Activated effector memory CD4-positive, alpha-beta T cell treated with Interleukin-2 at 50 U/mL for 16 hours (primary cell): ENCODE results near the gene TNFSF12.

Source experiments
- DNase-seq: peaks from one replicate; pipeline ENCODE4 v3.0.0-alpha.2; 2020

TNFSF12 gene

GRCh38 chr17:7572338-7572587 lies 23.4 kb downstream of the TNFSF12 start:
- no peak for DNase-seq

DNA sequence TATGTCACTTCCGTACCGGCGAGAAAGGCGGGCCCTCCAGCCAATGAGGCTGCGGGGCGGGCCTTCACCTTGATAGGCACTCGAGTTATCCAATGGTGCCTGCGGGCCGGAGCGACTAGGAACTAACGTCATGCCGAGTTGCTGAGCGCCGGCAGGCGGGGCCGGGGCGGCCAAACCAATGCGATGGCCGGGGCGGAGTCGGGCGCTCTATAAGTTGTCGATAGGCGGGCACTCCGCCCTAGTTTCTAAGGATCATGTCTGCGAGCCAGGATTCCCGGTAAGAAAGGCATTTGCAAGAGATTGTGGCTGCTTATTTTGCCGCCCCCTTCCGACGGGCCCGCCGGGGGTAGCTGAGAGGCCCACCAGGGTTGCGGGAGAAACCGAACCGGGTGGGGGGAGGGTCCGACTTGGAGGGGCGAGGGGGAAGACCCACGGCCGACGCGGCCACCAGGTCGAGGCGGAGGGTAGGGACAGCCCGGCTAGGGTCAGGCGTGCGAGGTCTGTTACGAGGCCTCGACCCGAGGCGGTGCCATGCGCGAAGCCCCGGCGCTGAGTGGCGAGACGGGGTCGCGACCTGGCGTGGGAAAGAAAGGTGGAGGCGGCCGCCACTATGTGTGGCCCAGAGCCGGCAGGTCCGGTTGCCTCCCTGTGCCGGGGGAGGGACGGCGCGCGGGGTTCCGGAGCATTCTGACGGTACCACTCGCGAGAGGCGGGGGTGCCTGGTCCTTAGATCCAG lies 23.9 kb downstream of the TNFSF12 start:
- DNase-seq = peak; percentile 100

DNA sequence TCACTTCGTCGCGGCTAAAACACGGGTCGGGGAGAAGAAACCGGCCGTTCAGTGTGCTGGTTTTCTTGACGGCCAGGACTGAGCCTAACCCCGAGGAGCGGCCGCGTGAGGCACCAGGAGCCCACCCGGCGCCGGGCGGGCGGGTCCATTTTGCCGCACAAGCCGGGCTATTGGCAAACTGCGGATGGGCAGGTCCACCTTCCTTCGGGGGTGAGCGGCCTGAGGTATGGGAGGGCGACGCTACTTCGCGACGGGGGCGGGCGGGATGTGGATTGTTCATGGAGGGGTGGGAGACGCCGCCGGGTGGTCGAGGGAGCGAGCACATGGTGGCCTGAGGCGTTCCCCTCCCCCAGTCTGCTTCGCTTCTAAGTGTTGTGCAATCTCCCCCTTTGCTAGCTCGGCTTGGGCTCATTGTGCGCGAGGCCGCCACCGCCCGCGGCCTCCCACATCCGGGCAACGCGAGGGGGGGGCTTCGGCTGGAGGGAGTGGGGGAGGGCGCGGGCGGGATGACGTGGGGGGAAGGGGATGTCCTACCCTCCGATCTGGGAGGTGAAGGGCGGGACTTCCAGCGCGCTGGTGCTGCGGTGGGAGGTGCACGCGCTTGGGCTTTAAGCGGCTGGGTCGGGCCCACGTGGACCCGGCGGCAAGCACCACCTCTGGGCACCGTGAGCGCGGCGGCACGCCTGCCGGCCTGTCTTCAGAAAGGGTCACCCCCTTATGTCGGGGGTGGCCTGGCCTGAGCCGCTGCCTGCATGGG lies 24.6 kb downstream of the TNFSF12 start:
- peak; percentile 88 for DNase-seq

DNA sequence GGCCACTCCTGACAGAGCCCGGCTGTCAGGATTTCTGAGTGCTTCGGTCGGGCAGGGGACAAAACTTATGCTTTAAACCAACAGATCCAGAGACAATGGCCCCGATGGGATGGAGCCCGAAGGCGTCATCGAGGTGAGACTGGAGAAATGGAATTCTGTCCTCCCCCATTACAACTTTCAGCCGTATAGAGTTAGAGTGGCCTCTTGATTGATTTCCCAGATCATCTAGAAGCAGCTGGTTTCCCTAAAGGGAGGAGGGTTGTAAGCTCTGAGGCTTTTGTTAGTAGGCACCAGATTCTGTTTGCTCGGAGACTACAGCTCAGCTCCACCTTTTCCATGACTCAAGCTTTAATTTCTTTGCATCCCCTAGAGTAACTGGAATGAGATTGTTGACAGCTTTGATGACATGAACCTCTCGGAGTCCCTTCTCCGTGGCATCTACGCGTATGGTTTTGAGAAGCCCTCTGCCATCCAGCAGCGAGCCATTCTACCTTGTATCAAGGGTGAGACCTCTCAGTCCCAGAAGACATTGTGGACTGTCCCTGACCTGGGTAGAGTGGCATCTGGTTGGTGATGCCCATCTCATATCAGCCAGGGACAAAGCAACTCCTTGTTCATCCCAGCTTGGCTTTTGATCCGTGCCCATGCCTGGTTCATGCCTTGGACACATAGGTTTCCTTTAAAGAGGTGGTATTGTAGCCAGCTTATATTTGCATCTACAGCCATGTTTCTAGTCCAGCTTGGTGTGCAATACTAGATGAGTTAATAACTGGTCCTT lies 25.5 kb downstream of the TNFSF12 start:
- no peak for DNase-seq

GRCh38 chr17:7575481-7575883 lies 26.6 kb downstream of the TNFSF12 start:
- no peak for DNase-seq

GRCh38 chr17:7575959-7576358 lies 27.1 kb downstream of the TNFSF12 start:
- no peak for DNase-seq

GRCh38 chr17:7576432-7576937 lies 27.6 kb downstream of the TNFSF12 start:
- no peak for DNase-seq

- DNase-seq = no peak
Observed at GRCh38 chr17:7577327-7578199, 28.7 kb downstream of the TNFSF12 start.

- DNase-seq = peak; percentile 29
Observed at GRCh38 chr17:7579001-7579833, 30.4 kb downstream of the TNFSF12 start, which contains the start of gene CD68. Gene CD68, plus strand, starts transcription at chr17:7579638. Its CDS starts 40 bp downstream, at chr17:7579678.

GRCh38 chr17:7579834-7580603 lies 31.2 kb downstream of the TNFSF12 start:
- no peak for DNase-seq

- DNase-seq = no peak
Observed at GRCh38 chr17:7580604-7581575, 32.0 kb downstream of the TNFSF12 start.

- no peak for DNase-seq
Observed at GRCh38 chr17:7582396-7583252, 33.8 kb downstream of the TNFSF12 start.

DNA sequence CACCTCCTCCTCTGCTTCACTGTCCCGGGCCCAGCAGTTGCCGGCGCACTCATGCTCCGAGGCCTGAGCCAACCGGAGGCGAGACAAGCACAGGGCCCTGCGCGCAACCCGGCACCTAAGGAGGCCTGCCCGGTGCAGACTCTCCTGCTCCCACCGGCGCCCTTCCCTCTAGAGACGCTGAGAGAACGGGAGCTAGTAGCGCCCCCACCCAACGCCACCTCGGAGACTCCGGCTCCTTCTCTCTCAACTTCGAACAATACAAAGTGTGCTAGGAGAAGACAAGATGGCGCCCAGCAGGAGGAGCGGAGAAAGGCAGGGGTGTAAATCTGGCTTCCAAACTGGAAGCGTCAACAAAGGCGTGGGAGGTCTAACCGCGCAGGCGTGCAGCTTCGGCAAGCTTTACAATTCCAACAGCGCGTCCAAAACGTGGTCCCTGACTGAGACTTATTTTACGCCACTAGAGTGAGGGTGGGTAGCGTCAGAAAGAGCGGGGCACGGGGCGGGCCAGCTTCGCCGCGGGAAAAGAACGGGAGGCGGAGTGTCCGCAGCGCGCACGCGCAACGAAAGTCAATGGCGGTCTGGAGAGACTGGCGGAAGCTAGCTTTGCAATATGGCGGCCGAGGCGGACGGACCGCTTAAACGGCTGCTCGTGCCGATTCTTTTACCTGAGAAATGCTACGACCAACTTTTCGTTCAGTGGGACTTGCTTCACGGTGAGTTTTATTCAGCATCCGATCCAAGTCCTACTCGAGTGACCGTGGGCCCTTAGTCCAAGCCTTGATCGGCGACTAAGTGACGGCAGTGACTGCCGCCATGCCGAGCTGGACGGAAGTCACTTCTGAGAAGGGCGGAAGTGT lies 34.6 kb downstream of the TNFSF12 start, which contains the start of gene MPDU1:
MPDU1 (plus strand) TSS at position 600 of the 857 bp plus-strand sequence; CDS start at position 611, 11 bp downstream.
- DNase-seq = peak; percentile 93

DNA sequence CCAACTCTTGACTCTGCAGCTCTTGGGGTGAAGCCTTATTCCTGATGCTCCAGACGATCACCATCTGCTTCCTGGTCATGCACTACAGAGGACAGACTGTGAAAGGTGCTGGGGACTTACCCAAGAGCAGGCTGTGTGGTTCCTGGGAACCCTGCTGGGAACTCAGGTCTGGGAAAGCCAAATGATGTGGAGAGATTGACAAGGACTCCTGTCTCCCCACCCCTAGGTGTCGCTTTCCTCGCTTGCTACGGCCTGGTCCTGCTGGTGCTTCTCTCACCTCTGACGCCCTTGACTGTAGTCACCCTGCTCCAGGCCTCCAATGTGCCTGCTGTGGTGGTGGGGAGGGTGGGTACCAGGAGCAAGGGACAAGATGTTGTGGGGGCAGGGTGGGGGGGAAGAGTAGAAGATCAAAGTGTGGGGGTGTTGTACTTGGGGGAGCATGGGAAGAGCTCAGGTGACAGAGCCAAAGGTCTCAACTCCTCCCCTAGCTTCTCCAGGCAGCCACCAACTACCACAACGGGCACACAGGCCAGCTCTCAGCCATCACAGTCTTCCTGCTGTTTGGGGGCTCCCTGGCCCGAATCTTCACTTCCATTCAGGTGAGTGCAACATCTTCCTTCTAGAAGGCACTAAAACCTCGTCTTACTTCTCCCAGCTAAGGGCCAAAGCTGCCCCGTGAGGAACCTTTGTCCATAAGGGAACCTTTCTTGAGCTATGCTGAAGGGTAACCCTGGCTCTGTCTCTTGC lies 38.0 kb downstream of the TNFSF12 start:
- DNase-seq = no peak

- DNase-seq = no peak
Observed at GRCh38 chr17:7587420-7588151, 38.7 kb downstream of the TNFSF12 start.
